ENCODE results near the gene AKAP13. TPM values are rescaled to one million over a fixed set of nuclear protein-coding genes. Genes with fewer than 3 reads are reported as not detected.
A peak's percentile ranks its signal among the peaks of the same experiment; 100 is the strongest.

Gene AKAP13
- total RNA-seq, 1 experiment from 2014 or later: 47.3 TPM

- no peak for DNase-seq
- H2AK5ac ChIP-seq (ENCODE audit: insufficient read length, low read length): no peak overlapping the region
- no peak overlapping the region for H3K18ac ChIP-seq (ENCODE audit: insufficient read length, low read depth, low read length)
- no peak overlapping the region for H3K23ac ChIP-seq (ENCODE audit: insufficient read length, low read depth, low read length)
- no peak overlapping the region for H3T11ph ChIP-seq (ENCODE audit: low read length)
- Mint-ChIP-seq H3K4me1 (peaks cover 13 to 14% of the 10 kb centered on the region in 2 experiments), H3K27ac (peak overlapping the region in 1 of 3 experiments; percentile 18; a peak in 1 of 7 replicates), H3K9me3 (no peaks in the 10 kb centered on the region), H3K36me3 (ENCODE audit: insufficient read depth in 1 of 3, low read depth in 3 of 3) (peaks cover 6 to 8% (median 6%) of the 10 kb centered on the region in 3 experiments; a peak in 4 of 7 replicates), H3K4me3 (no peak overlapping the region), H3K27me3 (ENCODE audit: low read depth) (no peaks in the 10 kb centered on the region)
- no peaks in the 10 kb centered on the region for H3K79me2 ChIP-seq (ENCODE audit: insufficient read depth, low read length)
- H2BK20ac ChIP-seq (ENCODE audit: low read depth, low read length, poor library complexity, severe bottlenecking): no peak overlapping the region
- no peaks in the 10 kb centered on the region for H3K23me2 ChIP-seq (ENCODE audit: insufficient read length, low read depth, low read length, poor library complexity, severe bottlenecking)
- no peak overlapping the region for H3K4me2 ChIP-seq (ENCODE audit: insufficient read depth, insufficient read length, low read length)
- H3K27ac ChIP-seq (ENCODE audit: insufficient read length, low read depth, low read length): no peak overlapping the region
- no peaks in the 10 kb centered on the region for H3K27me3 ChIP-seq (ENCODE audit: insufficient read depth, low read length)
- no peak overlapping the region for H3K56ac ChIP-seq (ENCODE audit: insufficient read length, low read depth, low read length)
- no peaks in the 10 kb centered on the region for H3K9me3 ChIP-seq (ENCODE audit: control insufficient read depth, low read depth, low read length)
- no peaks in the 10 kb centered on the region for H4K20me1 ChIP-seq (ENCODE audit: control insufficient read depth, insufficient read depth, insufficient read length)
- TF ChIP-seq CTCF (conservative IDR thresholded peaks at IDR 0.05): no peak
- no peak overlapping the region for H3K9ac ChIP-seq (ENCODE audit: extremely low read depth, insufficient read length, low read length)
- no peak overlapping the region for H2BK120ac ChIP-seq (ENCODE audit: low read depth, low read length, poor library complexity, severe bottlenecking)
- no peak overlapping the region for H3K4ac ChIP-seq (ENCODE audit: low read depth, low read length)
- H2BK15ac ChIP-seq (ENCODE audit: low read depth, low read length): no peak overlapping the region
- H4K91ac ChIP-seq (ENCODE audit: insufficient read length, low read depth, low read length): no peak overlapping the region
- H3K4me1 ChIP-seq (ENCODE audit: insufficient read depth, low read length): no peaks in the 10 kb centered on the region; the same call in 1 of the 2 replicates
- H3K14ac ChIP-seq (ENCODE audit: insufficient read depth, low read length): no peak overlapping the region
- H2BK5ac ChIP-seq (ENCODE audit: insufficient read length, low read length): no peak overlapping the region
- no CpG with 5 or more reads among the region's 2 CpGs for WGBS (ENCODE audit: extremely low coverage, insufficient read length, low lambda C conversion rate)
- H2BK12ac ChIP-seq (ENCODE audit: insufficient read length, low read depth, low read length): no peak overlapping the region
- no peak overlapping the region for H4K8ac ChIP-seq (replicated peaks; ENCODE audit: insufficient read length, low read depth, low read length)
- H4K5ac ChIP-seq (ENCODE audit: insufficient read length, low read depth, low read length): no peak overlapping the region
- no peak overlapping the region for H2AFZ ChIP-seq (ENCODE audit: low read length)
- no peaks in the 10 kb centered on the region for H3K79me1 ChIP-seq (ENCODE audit: insufficient read depth, low read depth, low read length, poor library complexity, severe bottlenecking)
These were observed 209.4 kb downstream of the AKAP13 start for GRCh38 chr15:85589851-85590250.
